Measurements from ENCODE around the gene NPIPA8.
"Not testable (repeated sequence)": the region's sequence is repeated elsewhere in the genome, so short reads cannot be mapped to it uniquely, and the experiment has no call there.

The NPIPA8 gene

GRCh38 chr16:18270171-18270570, 66.4 kb downstream of the NPIPA8 start:
- DNase-seq: not testable (repeated sequence)

Data from NCI-H446 (cell line).